ENCODE data around the gene PRAME. TPM values are rescaled to one million over a fixed set of nuclear protein-coding genes. Genes with fewer than 3 reads are reported as not detected.

Gene PRAME
- total and polyA plus RNA-seq, 10 of the 15 experiments (the other 5 are each of a cell fraction or from before 2014, with no cell fraction given): 0.40 to 2.5 (median 0.65) TPM

GRCh38 chr22:22605074-22605404, 46.0 kb upstream of the PRAME start:
- ChIA-PET RAD21 (ENCODE audit: unreplicated experiment) (interaction anchor here (1.2 to 1.3 kb wide), 2 partner anchors 9 to 11 kb away, joined by 4 to 5 read pairs; no protein-coding TSS in a partner anchor), POLR2A (interaction anchor here (1.0 kb wide), 1 partner anchor 9 kb away, joined by 3 read pairs; no protein-coding TSS in a partner anchor), CTCF (interaction anchor here (0.6 to 3.6 kb wide), 9 partner anchors 9 to 195 kb away, joined by 3 to 10 read pairs (median 4); no protein-coding TSS in a partner anchor), SMC1A (ENCODE audit: uncharacterized antibody, unreplicated experiment) (interaction anchor here (0.6 to 1.8 kb wide), 3 partner anchors 14 to 20 kb away, joined by 3 to 5 read pairs (median 4); no protein-coding TSS in a partner anchor)
- Histone ChIP-seq H3K9ac (ENCODE audit: control insufficient read depth, insufficient read depth, low read length) (peak overlapping the region; percentile 27; the same call in 1 of the 2 replicates), H4K20me1 (ENCODE audit: control insufficient read depth, insufficient read depth) (no peaks in the 10 kb centered on the region), H3K4me2 (ENCODE audit: control insufficient read depth, insufficient read depth) (peak overlapping the region; percentile 63), H3K36me3 (ENCODE audit: control insufficient read depth in 2 of 2, insufficient read depth in 2 of 2, low read length in 1 of 2) (no peaks in the 10 kb centered on the region), H3K4me1 (ENCODE audit: control insufficient read depth, insufficient read depth, low read length) (peaks cover 14% of the 10 kb centered on the region), H3K27ac (ENCODE audit: control insufficient read depth, insufficient read depth) (peak overlapping the region; percentile 68), H3K9me3 (replicated peaks; ENCODE audit: control insufficient read depth, insufficient read depth, low read length) (no peaks in the 10 kb centered on the region), H3K4me3 (peak overlapping the region; percentile 22; the same call in 1 of the 2 replicates), H3K79me2 (ENCODE audit: control insufficient read depth, insufficient read depth, low read length) (no peaks in the 10 kb centered on the region), H2AFZ (ENCODE audit: control insufficient read depth, low read depth, low read length) (no peak overlapping the region; the same call in 1 of the 2 replicates), H3K27me3 (replicated peaks in 1 of 2; ENCODE audit: control insufficient read depth in 2 of 2, insufficient read depth in 2 of 2, low read length in 1 of 2) (no peaks in the 10 kb centered on the region)
- WGBS (ENCODE audit: insufficient coverage, insufficient replicate concordance, low lambda C conversion rate, missing lambda C conversion rate): 2% methylated on average over 3 of the region's 3 CpGs
- intact Hi-C loops (cut with micrococcal nuclease; ENCODE audit: unreplicated experiment) (no loop called here), in situ Hi-C loops (cut with MboI) (no loop called here)
- FAIRE-seq (no peak), DNase-seq (ENCODE audit: low read depth, low spot score) (no peak), ATAC-seq (peak; percentile 87)
- BruUV-seq (replicated peaks): no TSS peak
- TF ChIP-seq IKZF2 (IDR thresholded peaks at IDR 0.05): peak; percentile 89 to 90
- TF ChIP-seq, protein P1, sequence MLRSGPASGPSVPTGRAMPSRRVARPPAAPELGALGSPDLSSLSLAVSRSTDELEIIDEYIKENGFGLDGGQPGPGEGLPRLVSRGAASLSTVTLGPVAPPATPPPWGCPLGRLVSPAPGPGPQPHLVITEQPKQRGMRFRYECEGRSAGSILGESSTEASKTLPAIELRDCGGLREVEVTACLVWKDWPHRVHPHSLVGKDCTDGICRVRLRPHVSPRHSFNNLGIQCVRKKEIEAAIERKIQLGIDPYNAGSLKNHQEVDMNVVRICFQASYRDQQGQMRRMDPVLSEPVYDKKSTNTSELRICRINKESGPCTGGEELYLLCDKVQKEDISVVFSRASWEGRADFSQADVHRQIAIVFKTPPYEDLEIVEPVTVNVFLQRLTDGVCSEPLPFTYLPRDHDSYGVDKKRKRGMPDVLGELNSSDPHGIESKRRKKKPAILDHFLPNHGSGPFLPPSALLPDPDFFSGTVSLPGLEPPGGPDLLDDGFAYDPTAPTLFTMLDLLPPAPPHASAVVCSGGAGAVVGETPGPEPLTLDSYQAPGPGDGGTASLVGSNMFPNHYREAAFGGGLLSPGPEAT (IDR thresholded peaks at IDR 0.05; ENCODE audit: low read depth): peak; percentile 62; the same call in 1 of the 2 replicates
- no peak for TF ChIP-seq HDAC6 (IDR thresholded peaks at IDR 0.05; ENCODE audit: unreplicated experiment)
- no peak for TF ChIP-seq NFIC (IDR thresholded peaks at IDR 0.05; ENCODE audit: low read depth, low read length)
- no peak for TF ChIP-seq SMAD1 (IDR thresholded peaks at IDR 0.05; ENCODE audit: low read depth, partially characterized antibody)
- TF ChIP-seq, protein P2, sequence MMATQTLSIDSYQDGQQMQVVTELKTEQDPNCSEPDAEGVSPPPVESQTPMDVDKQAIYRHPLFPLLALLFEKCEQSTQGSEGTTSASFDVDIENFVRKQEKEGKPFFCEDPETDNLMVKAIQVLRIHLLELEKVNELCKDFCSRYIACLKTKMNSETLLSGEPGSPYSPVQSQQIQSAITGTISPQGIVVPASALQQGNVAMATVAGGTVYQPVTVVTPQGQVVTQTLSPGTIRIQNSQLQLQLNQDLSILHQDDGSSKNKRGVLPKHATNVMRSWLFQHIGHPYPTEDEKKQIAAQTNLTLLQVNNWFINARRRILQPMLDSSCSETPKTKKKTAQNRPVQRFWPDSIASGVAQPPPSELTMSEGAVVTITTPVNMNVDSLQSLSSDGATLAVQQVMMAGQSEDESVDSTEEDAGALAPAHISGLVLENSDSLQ (IDR thresholded peaks at IDR 0.05): peak; percentile 82
- 0 out of 4 replicates have a peak, but pooled peaks of 1 of the 2 experiments have one; percentile 39 for TF ChIP-seq EP300 (IDR thresholded peaks at IDR 0.05; ENCODE audit: borderline replicate concordance in 1 of 2, control insufficient read depth in 1 of 2, low read depth in 2 of 2, low read length in 2 of 2)
- TF ChIP-seq MEF2B (IDR thresholded peaks at IDR 0.05; ENCODE audit: partially characterized antibody, poor library complexity, severe bottlenecking): no peak
- TF ChIP-seq ZNF687 (IDR thresholded peaks at IDR 0.05): peak; percentile 24; the same call in 1 of the 2 replicates
- peak; percentile 40; the same call in 1 of the 2 replicates for TF ChIP-seq IRF4 (IDR thresholded peaks at IDR 0.05; ENCODE audit: low read depth, low read length)
- TF ChIP-seq RUNX3 (IDR thresholded peaks at IDR 0.05; ENCODE audit: low read length): 0 out of 2 replicates have a peak, but pooled peaks have one; percentile 6
- no peak for TF ChIP-seq TBL1XR1 (IDR thresholded peaks at IDR 0.05; ENCODE audit: low read depth, low read length)
- TF ChIP-seq DPF2 (IDR thresholded peaks at IDR 0.05): peak; percentile 45; the same call in 1 of the 2 replicates
- peak; percentile 94 for TF ChIP-seq SPI1 (IDR thresholded peaks at IDR 0.05; ENCODE audit: borderline replicate concordance, insufficient read depth, low read depth, low read length)
- TF ChIP-seq JUNB (IDR thresholded peaks at IDR 0.05): no peak
- TF ChIP-seq CREB1 (IDR thresholded peaks at IDR 0.05; ENCODE audit: low read depth): no peak

All from GM12878 (cell line).